Stimulated activated CD8-positive, alpha-beta memory T cell treated with anti-CD3 and anti-CD28 coated beads, Interleukin-7, amount 100 ng/mL, for 48 hours (primary cell): ENCODE measurements around the gene OR2M2.

Experiments
- DNase-seq, 2 donors: peaks; one replicate each; pipeline ENCODE4 v3.0.0-alpha.2; 2020; ENCODE audit warnings: low read depth in 1 of 2; ENCODE audit errors: extremely low read depth in 1 of 2

OR2M2 gene

GRCh38 chr1:248174521-248174920 is at the start of gene OR2M2:
OR2M2 (plus strand) TSS chr1:248174821; CDS start chr1:248179986, 5,165 bp downstream.
- DNase-seq, result no peak

DNA sequence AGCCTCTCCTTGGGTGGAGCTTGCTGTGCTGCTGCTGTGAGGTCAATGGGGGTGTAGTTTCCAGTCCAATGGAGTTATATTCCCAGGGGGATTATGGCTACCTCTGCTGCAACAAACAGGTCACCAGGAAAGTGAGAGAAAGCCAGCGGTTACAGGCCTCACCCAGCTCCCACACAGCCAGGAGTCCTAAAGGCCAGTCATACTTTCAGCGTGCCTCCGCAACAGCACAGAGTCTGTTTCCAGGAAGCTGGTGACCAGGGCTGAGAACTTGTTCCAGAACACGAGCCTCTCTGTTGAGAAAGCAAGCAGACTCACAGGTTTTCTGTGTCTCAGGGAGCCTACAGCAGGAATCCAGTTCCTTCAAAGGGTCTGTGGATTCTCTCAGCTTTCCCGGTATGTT is 47.0 kb upstream of the OR2M2 start:
- DNase-seq, result no peak

- no peak for DNase-seq
Measured at GRCh38 chr1:248136811-248137210, 37.8 kb upstream of the OR2M2 start.

- DNase-seq, result no peak
Measured at GRCh38 chr1:248140846-248141245, 33.8 kb upstream of the OR2M2 start.

DNA sequence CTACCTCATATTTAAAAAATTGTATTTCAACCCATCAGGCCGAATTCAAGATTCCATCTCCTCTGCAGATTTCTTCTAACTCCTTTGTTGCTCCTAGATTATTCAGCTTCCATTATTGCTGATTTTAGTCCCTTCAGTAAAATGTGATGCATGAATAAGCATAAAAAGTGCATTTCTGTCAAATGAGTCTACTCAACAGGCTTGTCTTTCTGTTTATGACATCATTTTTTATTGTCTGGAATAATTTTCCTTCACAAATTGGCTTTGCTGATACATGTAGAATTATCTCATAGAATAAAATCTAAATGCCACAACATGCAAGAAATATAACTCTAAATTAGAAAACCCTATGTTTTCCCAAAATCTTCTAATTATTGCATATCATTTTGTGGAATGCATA is 31.3 kb upstream of the OR2M2 start:
- DNase-seq, result no peak

- DNase-seq, result no peak
Measured at GRCh38 chr1:248144513-248145198, 30.0 kb upstream of the OR2M2 start, which contains the start of gene OR2M5. OR2M5 (plus strand) TSS chr1:248145148; CDS start chr1:248145148, 0 bp downstream.

DNA sequence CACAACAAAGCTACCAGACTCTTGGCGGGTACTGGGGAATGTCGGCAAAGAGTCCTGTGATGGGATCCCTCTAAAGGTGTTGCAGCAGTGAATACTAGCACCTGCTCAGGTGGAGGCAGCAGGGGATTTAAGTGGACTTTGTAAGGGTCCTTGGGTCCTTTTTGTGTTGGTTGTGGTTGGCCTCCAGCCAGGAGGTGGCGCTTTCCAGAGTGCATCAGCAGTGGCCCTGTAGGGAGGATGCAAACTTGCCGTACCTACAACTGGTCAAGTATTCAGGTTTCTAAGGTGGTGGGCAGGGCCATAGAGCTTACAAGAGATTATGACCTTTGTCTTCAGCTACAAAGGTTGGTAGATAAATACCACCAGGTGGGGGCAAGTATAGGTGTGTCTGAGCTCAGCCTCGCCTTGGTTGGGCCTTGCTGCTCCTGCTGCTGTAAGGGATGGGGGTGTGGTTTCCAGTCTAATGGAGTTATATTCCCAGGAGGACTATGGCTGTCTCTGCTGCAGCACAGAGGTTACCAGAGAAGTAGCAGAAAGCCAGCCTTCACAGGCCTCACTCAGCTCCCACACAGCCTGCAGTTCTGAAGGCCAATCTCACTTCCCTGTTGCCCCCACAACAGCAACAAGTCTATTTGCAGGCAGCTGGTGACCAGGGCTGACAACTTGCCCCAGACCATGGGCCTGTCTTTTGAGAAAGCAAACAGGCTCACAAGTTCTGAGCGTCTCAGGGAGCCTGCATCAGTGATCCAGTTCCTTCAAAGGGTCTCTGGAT is 22.4 kb upstream of the OR2M2 start:
- no peak for DNase-seq

DNA sequence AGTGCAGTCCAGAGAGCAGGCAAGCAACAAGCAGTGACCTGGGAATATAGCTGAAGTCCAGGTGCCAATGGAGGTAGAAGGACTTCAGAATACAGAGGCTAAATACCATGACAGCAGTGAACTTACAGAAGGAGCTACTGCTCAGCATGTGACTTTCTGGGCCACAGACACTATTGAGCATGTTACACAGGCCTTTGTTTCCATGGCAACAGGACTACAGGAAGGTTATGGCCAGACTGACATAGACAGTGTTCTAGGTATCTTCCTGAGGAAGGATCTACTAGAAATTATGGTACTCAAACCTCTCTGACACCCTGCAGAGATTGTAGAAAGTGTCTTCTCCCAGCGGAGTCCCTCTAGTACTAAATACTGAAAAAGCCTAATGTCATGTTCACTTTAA is 18.7 kb upstream of the OR2M2 start:
- DNase-seq, result no peak

GRCh38 chr1:248158758-248159157 is 15.9 kb upstream of the OR2M2 start:
- no peak for DNase-seq

- DNase-seq, result no peak
Measured at GRCh38 chr1:248164031-248164430, 10.6 kb upstream of the OR2M2 start.

GRCh38 chr1:248165186-248165585 is 9.4 kb upstream of the OR2M2 start:
- DNase-seq, result no peak

GRCh38 chr1:248183996-248184395 is 9.4 kb downstream of the OR2M2 start:
- DNase-seq, result no peak

DNA sequence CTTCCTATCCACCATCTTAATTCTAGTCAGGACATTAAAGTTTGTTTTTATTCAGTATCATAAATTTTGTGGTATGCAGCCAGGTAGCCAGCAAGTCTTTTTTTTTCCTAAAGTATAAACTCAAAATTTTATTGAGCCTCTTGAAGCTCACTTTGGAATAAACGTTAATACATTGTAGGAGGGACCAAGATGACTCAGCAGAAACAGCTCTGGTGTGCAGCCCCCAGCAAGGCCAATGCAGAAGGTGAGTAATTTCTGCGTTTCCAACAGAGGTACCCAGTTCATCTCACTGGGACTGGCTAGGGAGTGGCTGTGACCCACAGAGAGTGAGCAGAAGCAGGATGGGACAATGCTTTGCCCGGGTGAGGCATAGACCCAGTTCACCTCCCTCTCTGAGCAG is 12.7 kb downstream of the OR2M2 start:
- DNase-seq, result no peak

DNA sequence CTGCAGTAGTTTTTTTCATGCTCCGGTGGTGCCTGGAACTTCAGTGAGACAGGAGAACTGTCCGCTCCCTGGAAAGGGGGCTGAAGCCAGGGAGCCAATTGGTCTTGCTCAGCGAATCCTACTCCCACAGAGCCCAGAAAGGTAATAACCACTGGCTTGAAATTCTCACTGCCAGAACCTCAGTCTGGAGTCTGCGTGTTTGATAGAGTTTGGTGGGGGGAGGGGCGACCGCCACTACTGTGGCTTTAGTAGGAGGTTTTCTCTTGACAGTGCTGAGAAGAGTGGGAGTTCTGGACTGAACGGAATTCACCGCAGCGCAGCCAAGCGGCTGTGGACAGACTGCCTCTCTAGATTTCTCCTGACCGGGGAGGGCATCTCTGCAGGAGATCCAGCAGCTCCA is 14.4 kb downstream of the OR2M2 start:
- no peak for DNase-seq

- no peak for DNase-seq
Measured at GRCh38 chr1:248194117-248194516, 19.5 kb downstream of the OR2M2 start.

GRCh38 chr1:248196965-248197364 is 22.3 kb downstream of the OR2M2 start, which contains the start of gene OR2M3:
OR2M3 (plus strand) TSS chr1:248197265; CDS start chr1:248203068, 5,803 bp downstream.
- DNase-seq, result no peak

GRCh38 chr1:248215880-248216279 is 41.3 kb downstream of the OR2M2 start:
- no peak for DNase-seq

DNA sequence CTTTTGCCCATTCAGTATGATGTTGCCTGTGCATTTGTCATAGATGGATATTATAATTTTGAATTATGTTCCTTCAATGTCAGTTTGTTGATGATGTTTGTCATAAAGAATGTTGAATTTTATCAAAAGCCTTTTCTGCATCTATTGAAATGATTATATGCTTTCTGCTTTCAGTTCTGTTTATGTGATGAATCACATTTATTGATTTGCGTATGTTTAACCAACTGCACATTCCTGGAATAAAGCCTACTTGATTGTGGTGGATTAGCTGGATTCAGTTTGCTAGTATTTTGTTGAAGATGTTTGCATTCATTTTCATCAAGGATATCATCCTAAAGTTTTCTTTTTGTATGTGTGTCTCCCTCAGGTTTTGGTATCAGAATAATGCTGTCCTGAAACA is 50.9 kb downstream of the OR2M2 start:
- no peak for DNase-seq

DNA sequence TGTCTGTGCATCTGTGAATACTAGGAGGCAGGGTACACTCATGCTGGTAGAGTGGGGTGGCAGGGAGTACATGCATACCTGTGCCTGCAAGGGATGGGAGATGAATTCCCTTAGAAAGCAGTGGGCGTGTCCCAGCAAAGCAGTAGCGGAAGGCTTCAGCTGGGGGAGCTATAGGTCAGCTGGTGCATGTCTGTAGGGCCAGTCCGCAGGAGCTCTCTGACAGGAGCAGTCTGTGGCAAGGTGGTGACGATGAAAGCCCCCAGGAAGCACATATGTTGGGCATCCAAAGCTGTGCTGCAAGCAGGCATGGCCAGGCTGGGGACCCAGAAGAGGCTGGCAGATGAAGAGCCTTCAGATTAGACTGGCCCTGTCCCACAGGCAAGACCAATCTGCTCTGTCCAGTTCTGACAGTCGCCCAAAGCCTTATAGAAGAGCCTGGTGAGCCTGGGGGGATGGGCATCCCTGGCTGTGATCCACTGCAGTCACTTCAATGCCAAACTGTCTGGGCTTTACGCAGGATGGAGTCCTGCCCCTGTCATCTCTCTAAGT is 54.8 kb downstream of the OR2M2 start:
- DNase-seq, result no peak
